Measurements from ENCODE around the gene KCNQ1. TPM values are rescaled to one million over a fixed set of nuclear protein-coding genes. Genes with fewer than 3 reads are reported as not detected.

Gene KCNQ1
- total RNA-seq, 4 donors from 2014 or later, result 5.6 to 46.8 (median 24.6) TPM

DNA sequence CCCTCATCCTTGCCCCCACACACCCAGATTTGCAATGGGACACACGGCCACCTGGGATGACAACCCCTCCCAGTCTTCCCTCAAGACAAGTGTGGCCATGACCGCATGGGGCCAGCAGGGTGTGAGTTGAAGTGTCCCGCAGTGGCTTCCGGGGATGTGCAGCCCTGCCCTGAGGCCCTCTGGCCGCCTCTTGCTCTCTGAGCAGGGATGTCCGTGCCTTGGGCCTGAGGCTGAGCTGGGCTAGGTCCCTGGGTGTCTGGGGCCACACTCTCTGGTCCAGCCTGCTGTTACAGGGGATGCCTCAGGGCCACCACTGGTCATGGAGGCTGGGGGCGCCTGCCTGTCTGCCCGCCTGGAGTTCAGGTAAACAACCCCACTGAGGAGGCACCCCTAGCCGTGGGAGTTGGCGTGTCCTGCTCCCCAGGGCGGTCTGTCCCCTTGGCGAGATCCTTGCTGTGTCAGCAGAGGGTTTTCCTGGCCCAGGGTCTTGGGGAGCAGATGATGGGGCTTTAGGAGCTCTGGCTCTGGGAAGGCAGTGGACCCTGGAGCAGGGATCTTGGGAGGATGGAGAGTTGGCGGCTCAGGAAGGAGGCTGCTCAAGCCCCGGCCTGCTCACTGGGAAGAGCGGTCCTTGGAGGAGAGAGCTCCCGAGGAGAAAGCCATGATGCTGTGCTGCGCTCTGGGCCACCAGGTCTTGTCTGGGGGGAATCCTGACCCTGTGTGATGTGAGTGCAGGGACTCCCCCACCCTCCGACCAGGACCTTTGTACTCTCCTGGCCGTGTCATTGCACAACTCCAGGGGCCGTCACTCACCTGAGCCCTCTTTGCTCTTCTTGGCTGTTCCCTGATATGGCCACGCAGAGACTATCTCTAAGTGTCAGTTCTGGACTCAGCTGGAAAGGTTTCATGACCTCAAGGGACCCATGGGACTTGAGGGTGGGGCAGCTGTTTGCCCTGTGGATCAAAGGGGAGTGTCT lies 67.9 kb downstream of the KCNQ1 start:
- Histone ChIP-seq H3K27ac (no peak overlapping the region), H3K9me3 (no peaks in the 10 kb centered on the region), H3K27me3 (no peaks in the 10 kb centered on the region), H3K36me3 (no peaks in the 10 kb centered on the region), H3K4me3 (no peak overlapping the region), H3K4me1 (no peaks in the 10 kb centered on the region)
- TF ChIP-seq POLR2AphosphoS5 (IDR thresholded peaks at IDR 0.05) (no peak), CTCF (IDR thresholded peaks at IDR 0.05) (no peak), EP300 (IDR thresholded peaks at IDR 0.05; ENCODE audit: low read depth) (no peak), POLR2A (IDR thresholded peaks at IDR 0.05) (no peak)
- intact Hi-C loops (cut with DNase I; ENCODE audit: low total_unique reads) (no loop called here), in situ Hi-C loops (cut with MboI; ENCODE audit: low pct_ligation_motif_present in 1 of 4, low pct_unique_long_range_greater_than_20kb in 1 of 4, low sequenced_read_pairs in 3 of 4) (no loop called here)
- 80 to 95% methylated on average over 4 to 18 of the region's 21 CpGs for WGBS, 2 donors (ENCODE audit: low coverage in 1 of 2)
- DNase-seq, result peak; percentile 5

GRCh38 chr11:2513441-2513840 lies 68.6 kb downstream of the KCNQ1 start:
- WGBS, 2 donors (ENCODE audit: low coverage in 1 of 2), result 89% methylated on average over 6 of the region's 6 CpGs; no CpG with 5 or more reads in 1 of the 2 donors
- Histone ChIP-seq H3K9me3 (no peaks in the 10 kb centered on the region), H3K36me3 (no peaks in the 10 kb centered on the region), H3K4me3 (no peak overlapping the region), H3K27me3 (no peaks in the 10 kb centered on the region), H3K27ac (no peak overlapping the region), H3K4me1 (no peaks in the 10 kb centered on the region)
- TF ChIP-seq EP300 (IDR thresholded peaks at IDR 0.05; ENCODE audit: low read depth) (no peak), POLR2A (IDR thresholded peaks at IDR 0.05) (no peak), POLR2AphosphoS5 (IDR thresholded peaks at IDR 0.05) (no peak), CTCF (IDR thresholded peaks at IDR 0.05) (no peak)
- intact Hi-C loops (cut with DNase I; ENCODE audit: low total_unique reads) (no loop called here), in situ Hi-C loops (cut with MboI; ENCODE audit: low pct_ligation_motif_present in 1 of 4, low pct_unique_long_range_greater_than_20kb in 1 of 4, low sequenced_read_pairs in 3 of 4) (no loop called here)
- DNase-seq, result peak; percentile 3

DNA sequence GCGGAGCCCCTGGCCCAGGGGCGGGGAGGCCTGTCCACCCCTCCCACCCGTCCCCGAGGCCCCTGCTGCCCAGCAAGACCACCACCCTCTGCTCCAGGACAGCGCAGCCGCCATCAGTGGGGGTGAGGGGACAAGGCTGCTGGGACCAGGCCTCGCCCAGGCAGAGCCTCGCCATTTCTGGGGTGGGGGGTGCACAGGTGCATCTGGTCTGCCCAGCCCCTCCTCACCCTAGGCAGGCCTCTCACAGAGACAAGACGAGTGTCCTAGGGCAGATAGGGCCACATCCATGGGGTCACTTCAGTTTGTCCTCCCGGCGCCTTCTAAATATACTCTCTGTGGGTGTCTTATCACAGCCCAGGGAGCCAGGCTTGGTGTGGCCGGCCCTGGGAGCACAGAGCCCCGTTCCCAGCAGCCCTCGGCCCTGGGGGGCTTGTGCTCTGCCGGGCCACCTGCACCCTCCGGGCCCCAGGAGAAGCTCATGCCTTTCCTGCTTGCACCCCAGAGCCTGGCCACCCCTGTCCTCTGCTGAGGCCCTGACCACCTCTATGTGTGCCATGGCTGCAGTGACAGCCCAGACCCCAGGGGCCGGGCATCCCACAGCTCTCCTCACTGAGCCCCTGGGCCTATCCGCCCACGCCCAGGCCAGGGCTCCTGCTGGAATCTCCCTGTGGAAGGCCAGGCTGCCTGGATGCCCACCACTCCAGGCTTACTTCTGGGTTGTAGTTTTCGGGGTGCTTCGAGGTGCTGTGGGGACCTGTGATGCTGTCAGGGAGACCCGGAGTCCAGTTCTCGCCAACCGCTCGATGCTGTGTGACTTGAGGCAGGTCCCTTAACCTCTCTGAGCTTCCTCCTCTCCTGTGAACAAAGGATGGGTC lies 70.8 kb downstream of the KCNQ1 start:
- 92% methylated on average over 23 of the region's 25 CpGs; no CpG with 5 or more reads in 1 of the 2 donors for WGBS, 2 donors (ENCODE audit: low coverage in 1 of 2)
- Histone ChIP-seq H3K36me3 (no peaks in the 10 kb centered on the region), H3K9me3 (no peaks in the 10 kb centered on the region), H3K27ac (no peak overlapping the region), H3K4me1 (no peaks in the 10 kb centered on the region), H3K27me3 (no peaks in the 10 kb centered on the region), H3K4me3 (no peak overlapping the region)
- in situ Hi-C loops (cut with MboI; ENCODE audit: low pct_ligation_motif_present in 1 of 4, low pct_unique_long_range_greater_than_20kb in 1 of 4, low sequenced_read_pairs in 3 of 4), result no loop called here
- intact Hi-C loops (cut with DNase I; ENCODE audit: low total_unique reads), result no loop called here
- DNase-seq, result peak; percentile 7
- no peak for TF ChIP-seq CTCF (IDR thresholded peaks at IDR 0.05)
- no peak for TF ChIP-seq EP300 (IDR thresholded peaks at IDR 0.05; ENCODE audit: low read depth)
- no peak for TF ChIP-seq POLR2AphosphoS5 (IDR thresholded peaks at IDR 0.05)
- no peak for TF ChIP-seq POLR2A (IDR thresholded peaks at IDR 0.05)
